GM18511 (cell line): Measurements from ENCODE around the gene HOXC9.

Source experiments
- ATAC-seq: cut with Tn5 transposase; IDR thresholded peaks from one replicate; pipeline ENCODE4 v1.9.1; 2021; ENCODE audit warnings: mild to moderate bottlenecking, moderate library complexity; ENCODE audit not compliant: unreplicated experiment

Gene HOXC9

DNA sequence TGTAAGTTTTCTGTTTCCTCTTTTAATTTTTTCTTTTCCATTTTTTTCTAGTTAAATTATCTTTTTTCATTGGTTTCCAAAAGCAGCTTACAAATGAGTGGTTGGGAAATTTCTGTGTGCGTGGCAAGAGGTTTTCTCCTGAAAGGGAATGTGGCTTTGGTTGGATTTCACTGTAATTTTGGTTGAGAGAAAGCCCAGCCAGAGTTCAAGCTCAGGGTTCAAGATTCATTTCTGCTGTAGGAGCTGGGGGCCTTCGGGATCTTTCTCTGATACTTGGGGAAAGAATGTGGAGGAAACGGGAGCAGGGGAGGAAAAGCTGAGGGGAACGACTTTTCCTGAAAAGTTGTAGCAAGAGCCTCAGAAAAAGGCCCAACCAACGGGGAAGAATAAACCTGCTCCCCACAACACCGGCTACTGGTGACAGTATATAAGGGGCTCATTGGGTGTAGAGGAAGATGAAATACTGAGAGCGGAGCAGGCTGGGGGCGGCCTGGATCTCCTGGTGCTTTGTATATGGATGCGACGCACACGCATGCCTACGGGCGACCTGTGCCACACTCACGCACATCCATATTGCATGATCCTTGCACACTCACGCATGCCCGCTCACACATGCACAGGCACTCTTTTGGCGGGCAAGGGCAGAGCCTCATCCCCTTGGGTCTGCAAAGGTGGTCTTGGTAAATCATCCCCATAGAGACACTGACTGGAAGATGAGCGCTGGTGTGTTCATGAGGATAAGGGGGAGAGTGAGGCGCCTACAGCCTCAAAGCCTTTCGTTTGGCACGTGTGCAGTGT, 13.1 kb upstream of the HOXC9 start:
- no peak for ATAC-seq

DNA sequence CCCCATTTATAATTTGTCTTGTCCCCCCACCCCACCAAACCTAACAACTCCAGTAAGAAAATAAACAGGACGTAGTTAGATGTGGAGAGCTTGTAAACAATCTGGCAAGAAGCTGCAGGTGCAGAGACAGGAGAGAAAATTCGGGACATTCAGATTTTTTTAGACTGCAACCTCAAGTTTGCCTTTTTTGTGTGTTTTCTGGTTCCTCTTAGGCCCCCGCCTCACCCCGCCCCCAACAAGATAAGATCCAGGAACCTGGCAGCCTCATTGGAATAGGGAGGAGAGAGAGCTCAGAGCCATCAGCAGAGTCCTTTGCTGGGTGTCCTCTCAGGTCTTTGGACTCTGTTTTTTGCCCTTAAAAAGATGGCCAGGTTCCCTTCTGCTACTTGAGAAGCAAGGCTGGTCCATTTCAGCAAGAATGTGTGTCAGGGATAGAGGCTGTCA, 12.2 kb upstream of the HOXC9 start:
- no peak for ATAC-seq

- ATAC-seq = no peak
Observed at GRCh38 chr12:53988541-53989226, 11.3 kb upstream of the HOXC9 start.

GRCh38 chr12:53989227-53990113, 10.5 kb upstream of the HOXC9 start:
- ATAC-seq = no peak

GRCh38 chr12:53990311-53991076, 9.5 kb upstream of the HOXC9 start:
- no peak for ATAC-seq

DNA sequence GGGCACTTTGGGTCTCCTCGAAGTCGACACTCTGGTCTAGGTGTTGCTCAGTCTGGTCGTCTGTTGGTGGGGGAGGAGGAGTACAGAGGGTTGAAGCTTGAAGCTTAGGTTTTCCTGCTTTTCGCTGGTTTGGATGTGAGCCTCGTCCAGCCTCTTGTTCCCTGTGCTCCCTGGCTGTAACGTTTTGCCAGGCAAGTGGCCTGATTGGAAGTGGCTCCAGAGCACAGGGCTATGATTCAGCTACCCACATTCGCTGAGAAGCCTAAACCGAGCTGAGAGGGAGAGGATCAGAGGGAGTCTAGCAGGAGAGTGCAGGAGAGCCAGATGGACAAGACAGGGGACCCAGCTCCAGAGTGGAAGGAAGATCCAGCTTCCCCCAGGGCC, 8.9 kb upstream of the HOXC9 start:
- ATAC-seq = no peak

- no peak for ATAC-seq
Observed at GRCh38 chr12:53992377-53992889, 7.5 kb upstream of the HOXC9 start.

DNA sequence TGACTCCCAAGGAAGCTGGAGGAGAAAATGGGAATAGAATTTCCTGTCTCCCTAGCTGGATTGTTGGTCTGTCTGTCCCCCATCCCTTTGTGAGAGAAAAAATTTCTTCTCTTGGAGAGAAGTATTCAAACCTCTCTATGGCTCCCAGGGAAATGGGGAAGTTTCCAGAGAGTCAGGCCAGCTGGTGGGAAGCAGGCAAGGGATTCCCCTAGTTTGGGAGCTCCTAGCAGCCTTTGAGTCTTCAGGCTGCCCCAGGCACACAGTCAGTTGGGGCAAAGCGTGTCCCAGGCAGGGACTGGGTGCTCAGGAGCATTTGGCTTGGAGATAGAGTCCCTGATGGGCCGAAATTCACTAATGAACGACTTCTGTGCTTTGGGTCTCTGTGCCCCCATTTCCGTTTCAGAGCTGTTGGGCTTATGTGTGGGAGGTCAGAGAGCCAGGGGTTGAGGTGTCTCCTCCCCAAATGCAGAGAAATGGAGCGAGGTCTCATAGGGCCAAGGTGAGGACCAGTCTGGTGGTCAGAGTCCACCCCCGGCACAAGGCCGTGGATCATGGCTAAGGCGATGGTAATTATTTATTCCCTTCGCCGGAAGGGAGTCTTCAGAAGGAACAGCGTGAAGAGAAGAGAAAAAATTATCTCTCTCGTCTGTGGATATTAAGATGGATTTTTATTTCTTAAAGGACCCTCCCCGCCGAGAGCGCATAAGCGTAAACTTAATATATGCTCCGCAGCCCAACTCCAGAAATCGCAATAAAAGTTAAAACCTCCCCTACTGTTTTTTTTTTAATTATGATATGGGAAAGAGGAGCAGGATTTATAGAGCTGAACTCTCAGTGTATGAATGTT, 6.6 kb upstream of the HOXC9 start:
- no peak for ATAC-seq

GRCh38 chr12:53994009-53994263, 6.0 kb upstream of the HOXC9 start:
- ATAC-seq = no peak

DNA sequence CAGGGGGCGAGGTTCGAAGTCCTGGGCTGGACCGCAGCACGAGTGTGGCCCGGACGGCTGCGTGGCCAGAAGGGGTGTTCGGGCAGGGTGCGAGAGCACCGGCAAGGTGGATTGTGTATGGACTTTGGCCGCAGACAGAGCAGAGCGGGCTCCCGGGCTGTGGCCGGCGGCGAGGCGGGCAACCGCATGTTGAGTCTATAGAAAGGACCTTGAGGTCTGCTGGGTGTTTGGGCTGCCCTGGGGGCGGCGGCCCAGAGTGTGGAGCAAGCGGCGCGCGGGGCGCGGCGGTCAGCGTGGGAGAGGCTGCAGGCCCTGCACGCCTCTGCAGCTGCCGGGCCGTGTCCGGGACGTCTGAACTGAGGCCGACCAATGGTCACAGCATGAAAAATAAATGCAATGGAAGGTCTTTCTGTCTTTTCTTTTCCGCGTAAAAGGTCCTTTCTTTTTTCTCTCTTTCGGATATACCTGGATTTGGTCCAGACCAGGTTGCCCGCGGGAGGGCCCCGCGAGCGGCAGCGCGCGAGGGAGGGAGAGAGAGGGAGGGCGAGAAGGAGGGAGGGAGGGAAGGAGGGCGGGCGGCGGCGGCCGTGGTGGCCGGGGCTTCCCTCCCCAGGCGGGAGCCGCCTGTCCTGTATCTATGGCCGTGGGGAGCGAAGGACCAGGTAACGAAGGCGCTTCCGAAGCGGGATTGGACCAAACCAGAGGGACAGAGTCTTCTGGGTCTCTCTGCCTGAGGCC, 5.5 kb upstream of the HOXC9 start:
- ATAC-seq = no peak

GRCh38 chr12:53995002-53995377, 5.0 kb upstream of the HOXC9 start:
- ATAC-seq = no peak

GRCh38 chr12:53995378-53996239, 4.4 kb upstream of the HOXC9 start:
- no peak for ATAC-seq

GRCh38 chr12:53996240-53997203, 3.4 kb upstream of the HOXC9 start:
- no peak for ATAC-seq

DNA sequence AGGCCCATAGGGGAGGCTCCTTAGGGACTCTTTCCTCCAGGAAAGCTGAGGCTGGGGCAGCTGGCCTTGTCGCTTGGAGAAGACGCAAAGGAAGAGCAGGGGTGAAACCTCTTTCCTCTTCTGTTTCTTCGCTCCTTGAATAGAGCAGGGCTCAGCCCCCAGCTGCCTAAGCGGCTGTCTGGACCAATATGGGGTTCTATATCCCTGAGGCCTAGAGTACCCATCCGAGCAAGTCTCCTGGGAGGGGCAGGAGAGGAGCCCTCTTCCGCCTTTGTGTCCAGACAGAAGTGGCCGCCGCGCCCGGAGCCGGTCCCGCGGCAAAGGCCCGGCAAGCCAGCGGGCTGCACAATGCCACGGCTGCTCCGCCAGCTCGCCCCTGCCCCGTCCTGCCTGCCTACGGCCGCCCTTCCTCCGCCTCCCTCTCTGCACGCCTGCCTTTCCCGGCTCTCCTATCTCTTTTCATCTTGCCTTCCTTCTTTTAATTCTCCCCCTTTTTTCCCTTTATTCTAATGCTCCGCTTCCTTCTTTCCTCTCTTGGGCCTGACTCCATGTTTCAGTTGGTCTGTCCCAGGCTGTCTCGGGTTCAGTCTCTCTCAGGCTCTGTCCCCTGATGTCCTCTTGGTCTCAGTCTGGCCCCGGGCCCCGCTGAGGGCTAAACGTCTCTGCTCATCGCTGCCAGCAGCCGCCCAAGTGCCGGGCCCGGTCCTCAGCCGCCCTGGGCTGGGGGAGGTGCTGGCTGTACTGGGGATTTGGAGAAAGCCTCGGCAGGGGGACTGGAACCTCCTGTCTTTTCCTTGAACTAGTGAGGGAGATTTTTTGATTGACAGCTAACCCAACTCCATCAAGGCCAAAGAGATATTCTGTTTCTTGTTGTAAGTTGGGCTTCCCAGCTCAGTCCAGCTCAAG, 2.5 kb upstream of the HOXC9 start:
- ATAC-seq = no peak

DNA sequence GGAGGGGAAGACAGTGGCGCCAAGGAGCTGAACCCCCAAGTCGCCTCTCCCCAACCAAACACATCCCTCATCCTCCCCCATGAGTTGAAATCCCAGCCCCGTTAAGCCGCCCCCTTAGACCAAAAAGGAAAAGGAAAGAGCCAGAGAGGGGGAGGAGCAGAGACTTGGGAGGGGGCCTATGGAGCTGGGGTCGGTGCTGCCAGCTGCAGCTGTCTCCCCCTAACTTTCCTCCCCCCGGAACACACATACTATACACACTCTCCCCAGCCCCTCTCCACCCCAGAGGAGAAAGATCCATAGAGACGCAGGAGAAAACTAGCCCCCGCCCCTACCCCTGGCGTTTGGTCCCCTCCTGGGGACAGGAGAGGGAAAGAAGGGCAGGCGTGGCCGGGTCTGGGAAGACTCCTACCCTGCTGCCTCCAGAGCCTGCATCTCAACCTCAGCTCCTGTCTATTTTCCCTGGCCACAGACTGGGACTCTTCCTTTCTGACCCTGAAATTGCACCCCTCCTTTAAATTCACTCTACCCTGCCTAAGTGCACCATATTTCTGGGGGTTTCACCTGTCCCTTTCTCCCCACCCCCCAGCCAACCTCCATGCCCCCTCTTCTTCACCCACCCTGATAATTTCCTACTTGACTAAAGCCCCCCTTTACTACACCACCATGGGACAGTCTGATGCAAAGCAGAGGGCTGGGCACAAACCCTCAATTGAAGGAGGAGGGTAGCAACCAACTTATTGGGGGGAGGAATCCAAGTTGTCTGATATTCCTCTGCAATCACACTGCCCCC, 1.7 kb upstream of the HOXC9 start:
- ATAC-seq = no peak
